K562 (cell line): ENCODE results near the gene MVD. TPM values are rescaled to one million over a fixed set of nuclear protein-coding genes. Genes with fewer than 3 reads are reported as not detected.

Source experiments
- ATF1 ChIP-seq, 2 experiments: fragments of 450-650 bp in 1 of 2; IDR thresholded peaks; 2 replicates each; pipeline ENCODE4 v1.6.1; 2016; ENCODE audit warnings: missing compliant biosample characterization in 1 of 2, missing genetic modification characterization in 1 of 2
- FOXM1 ChIP-seq, 2 experiments: fragments of 450-650 bp in 1 of 2; sonication (generic) in 1 of 2; formaldehyde crosslinking in 1 of 2; IDR thresholded peaks; 2 replicates each; pipeline versions ENCODE4 v1.6.1 to v1.9.0; 2017 to 2022; ENCODE audit warnings: low read depth in 2 of 2, mild to moderate bottlenecking in 2 of 2, missing genetic modification reagents in 1 of 2, moderate library complexity in 1 of 2
- HEY1 ChIP-seq: fragments of 250-450 bp; sonication (Bioruptor Pico); IDR thresholded peaks from 2 replicates; pipeline ENCODE4 v1.5.0; 2020; ENCODE audit warnings: mild to moderate bottlenecking, moderate library complexity, borderline replicate concordance
- HMG20B ChIP-seq: fragments of 250-450 bp; sonication (Bioruptor Pico); IDR thresholded peaks from 2 replicates; pipeline ENCODE4 v1.5.0; 2021; ENCODE audit warnings: mild to moderate bottlenecking
- KAT2B ChIP-seq: IDR thresholded peaks from one replicate; pipeline ENCODE4 v1.6.1; 2012; ENCODE audit warnings: low read depth, mild to moderate bottlenecking, control low read depth, inconsistent platforms, low read length, moderate library complexity
- PHTF2 ChIP-seq: fragments of 250-450 bp; sonication (Bioruptor Pico); IDR thresholded peaks from 2 replicates; pipeline ENCODE4 v1.5.0; 2021; ENCODE audit warnings: mild to moderate bottlenecking
- RBM25 ChIP-seq: fragments of 200-400 bp; formaldehyde crosslinking; IDR thresholded peaks from 2 replicates; pipeline ENCODE4 v1.6.1; 2018; ENCODE audit warnings: low read length, low read depth, moderate library complexity; ENCODE audit not compliant: severe bottlenecking
- RFX7 ChIP-seq: fragments of 250-450 bp; sonication (Bioruptor Pico); IDR thresholded peaks from 2 replicates; pipeline ENCODE4 v1.5.1; 2021; ENCODE audit warnings: mild to moderate bottlenecking
- SRSF9 ChIP-seq: fragments of 200-400 bp; formaldehyde crosslinking; IDR thresholded peaks from 2 replicates; pipeline ENCODE4 v1.6.1; 2017; ENCODE audit warnings: low read depth, low read length, borderline replicate concordance
- XRCC3 ChIP-seq: fragments of 450-650 bp; IDR thresholded peaks from 2 replicates; pipeline ENCODE4 v1.6.1; 2017; ENCODE audit warnings: mild to moderate bottlenecking, moderate library complexity
- ZFX ChIP-seq: sonication (generic); formaldehyde crosslinking; IDR thresholded peaks from 2 replicates; pipeline ENCODE4 v1.8.0; 2022; ENCODE audit warnings: mild to moderate bottlenecking, missing genetic modification reagents, moderate library complexity
- ZNF778 ChIP-seq: fragments of 450-650 bp; formaldehyde crosslinking; IDR thresholded peaks from 2 replicates; pipeline ENCODE4 v1.4.0; 2020; ENCODE audit warnings: mild to moderate bottlenecking, moderate library complexity
- polyA plus RNA-seq, 8 experiments: library from polyadenylated mRNA; depleted of rRNA in 4 of 8; stranded (reverse) in 5 of 8; unstranded in 3 of 8; fragments of >200 nt; fragmentation: Nextera tagmentation in 2 of 8; fragmentation: Illumina TruSeq in 1 of 8; extraction: Ambion mirVana in 2 of 8; extraction: Trizol in 1 of 8; gene quantifications; 2 replicates each; pipeline versions ENCODE4 v1.2.1 to v1.2.3, GENCODE V29; 2011 to 2014; ENCODE audit warnings: inconsistent platforms in 1 of 8, missing spikeins in 1 of 8
- total RNA-seq, 7 experiments: library from RNA; depleted of rRNA in 6 of 7; stranded (reverse); fragments of >200 nt in 6 of 7; fragmentation: Illumina TruSeq in 2 of 7; extraction: Trizol in 2 of 7; gene quantifications; 2 replicates each; pipeline versions ENCODE4 v1.2.1 to v1.2.3, GENCODE V29; 2011 to 2021; ENCODE audit warnings: low replicate concordance in 1 of 7
- TF ChIP-seq, protein P1 (sequence below): fragments of 250-450 bp; sonication (Bioruptor Pico); IDR thresholded peaks from 2 replicates; pipeline ENCODE4 v1.5.1; 2021; ENCODE audit warnings: mild to moderate bottlenecking
- TF ChIP-seq, protein P2 (sequence below): fragments of 450-650 bp; IDR thresholded peaks from 2 replicates; pipeline ENCODE4 v1.6.1; 2016; ENCODE audit warnings: mild to moderate bottlenecking, moderate library complexity

Gene MVD
- total and polyA plus RNA-seq, 9 of the 15 experiments (the other 6 are each of a cell fraction or from before 2014, with no cell fraction given) = 12.2 to 141 (median 45.3) TPM

DNA sequence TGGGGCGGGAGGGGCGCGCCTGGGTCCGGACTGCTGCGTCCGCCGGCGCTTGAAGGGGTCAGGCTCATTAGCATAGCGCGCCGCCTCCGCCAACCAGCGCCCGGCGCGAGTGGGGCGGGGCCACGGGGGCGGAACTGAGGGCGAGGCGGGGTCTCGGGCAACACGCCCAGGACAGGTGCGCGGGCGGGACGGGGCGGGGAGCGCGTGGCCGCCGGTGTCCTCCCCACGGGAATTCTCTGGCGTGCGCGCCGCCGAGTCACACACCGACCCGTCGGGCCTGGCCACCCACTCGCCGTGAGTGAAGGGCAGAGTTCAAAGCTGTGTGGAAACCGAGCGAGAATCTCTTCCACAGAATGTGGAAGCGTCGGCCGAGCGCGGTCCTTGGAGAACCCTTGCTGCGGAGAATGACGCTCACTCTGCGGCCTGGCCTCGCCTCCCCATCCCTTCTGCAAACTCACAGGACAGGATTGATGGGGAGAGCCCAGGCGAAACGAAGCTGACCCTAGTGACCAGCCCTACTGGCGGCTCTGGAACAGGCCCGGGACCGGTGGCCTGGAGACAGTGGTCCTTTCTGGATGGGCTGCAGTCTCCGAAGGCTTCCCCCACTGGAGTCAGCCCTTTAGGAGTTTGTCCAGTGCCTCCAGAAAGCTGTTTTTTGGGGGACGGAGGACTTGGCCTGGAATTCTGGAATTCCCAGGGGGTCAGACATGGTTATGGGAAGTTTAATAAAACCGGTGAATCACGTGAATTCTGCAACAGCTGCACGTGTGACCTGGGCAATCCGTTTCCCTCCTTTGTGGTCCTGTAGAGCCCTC lies 23.8 kb upstream of the MVD start, which contains the start of gene SNAI3 (continued):
- TF ChIP-seq SRSF9 = no peak
- TF ChIP-seq XRCC3 = no peak
- TF ChIP-seq PHTF2 (CRISPR knock-in tag) = no peak
- no peak for TF ChIP-seq KAT2B
- TF ChIP-seq ZNF778 = no peak
- TF ChIP-seq FOXM1 (IDR thresholded peaks at IDR 0.05; ENCODE audit: low read depth) = no peak
- no peak for TF ChIP-seq FOXM1 (CRISPR knock-in tag; IDR thresholded peaks at IDR 0.05; ENCODE audit: low read depth)
- no peak for TF ChIP-seq HMG20B (CRISPR knock-in tag)
- no peak for TF ChIP-seq HEY1 (CRISPR knock-in tag)
- no peak for TF ChIP-seq ATF1 (CRISPR knock-in tag; IDR thresholded peaks at IDR 0.05)
- peak; percentile 60 for TF ChIP-seq ATF1 (tag; IDR thresholded peaks at IDR 0.05)
- TF ChIP-seq RBM25 = no peak
- TF ChIP-seq ZFX (CRISPR knock-in tag) = peak; percentile 53
- TF ChIP-seq, protein P1, sequence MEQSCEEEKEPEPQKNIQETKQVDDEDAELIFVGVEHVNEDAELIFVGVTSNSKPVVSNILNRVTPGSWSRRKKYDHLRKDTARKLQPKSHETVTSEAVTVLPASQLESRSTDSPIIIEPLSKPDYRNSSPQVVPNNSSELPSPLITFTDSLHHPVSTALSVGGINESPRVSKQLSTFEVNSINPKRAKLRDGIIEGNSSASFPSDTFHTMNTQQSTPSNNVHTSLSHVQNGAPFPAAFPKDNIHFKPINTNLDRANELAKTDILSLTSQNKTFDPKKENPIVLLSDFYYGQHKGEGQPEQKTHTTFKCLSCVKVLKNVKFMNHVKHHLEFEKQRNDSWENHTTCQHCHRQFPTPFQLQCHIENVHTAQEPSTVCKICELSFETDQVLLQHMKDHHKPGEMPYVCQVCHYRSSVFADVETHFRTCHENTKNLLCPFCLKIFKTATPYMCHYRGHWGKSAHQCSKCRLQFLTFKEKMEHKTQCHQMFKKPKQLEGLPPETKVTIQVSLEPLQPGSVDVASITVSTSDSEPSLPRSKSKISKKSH (CRISPR knock-in tag) = no peak
- TF ChIP-seq, protein P2, sequence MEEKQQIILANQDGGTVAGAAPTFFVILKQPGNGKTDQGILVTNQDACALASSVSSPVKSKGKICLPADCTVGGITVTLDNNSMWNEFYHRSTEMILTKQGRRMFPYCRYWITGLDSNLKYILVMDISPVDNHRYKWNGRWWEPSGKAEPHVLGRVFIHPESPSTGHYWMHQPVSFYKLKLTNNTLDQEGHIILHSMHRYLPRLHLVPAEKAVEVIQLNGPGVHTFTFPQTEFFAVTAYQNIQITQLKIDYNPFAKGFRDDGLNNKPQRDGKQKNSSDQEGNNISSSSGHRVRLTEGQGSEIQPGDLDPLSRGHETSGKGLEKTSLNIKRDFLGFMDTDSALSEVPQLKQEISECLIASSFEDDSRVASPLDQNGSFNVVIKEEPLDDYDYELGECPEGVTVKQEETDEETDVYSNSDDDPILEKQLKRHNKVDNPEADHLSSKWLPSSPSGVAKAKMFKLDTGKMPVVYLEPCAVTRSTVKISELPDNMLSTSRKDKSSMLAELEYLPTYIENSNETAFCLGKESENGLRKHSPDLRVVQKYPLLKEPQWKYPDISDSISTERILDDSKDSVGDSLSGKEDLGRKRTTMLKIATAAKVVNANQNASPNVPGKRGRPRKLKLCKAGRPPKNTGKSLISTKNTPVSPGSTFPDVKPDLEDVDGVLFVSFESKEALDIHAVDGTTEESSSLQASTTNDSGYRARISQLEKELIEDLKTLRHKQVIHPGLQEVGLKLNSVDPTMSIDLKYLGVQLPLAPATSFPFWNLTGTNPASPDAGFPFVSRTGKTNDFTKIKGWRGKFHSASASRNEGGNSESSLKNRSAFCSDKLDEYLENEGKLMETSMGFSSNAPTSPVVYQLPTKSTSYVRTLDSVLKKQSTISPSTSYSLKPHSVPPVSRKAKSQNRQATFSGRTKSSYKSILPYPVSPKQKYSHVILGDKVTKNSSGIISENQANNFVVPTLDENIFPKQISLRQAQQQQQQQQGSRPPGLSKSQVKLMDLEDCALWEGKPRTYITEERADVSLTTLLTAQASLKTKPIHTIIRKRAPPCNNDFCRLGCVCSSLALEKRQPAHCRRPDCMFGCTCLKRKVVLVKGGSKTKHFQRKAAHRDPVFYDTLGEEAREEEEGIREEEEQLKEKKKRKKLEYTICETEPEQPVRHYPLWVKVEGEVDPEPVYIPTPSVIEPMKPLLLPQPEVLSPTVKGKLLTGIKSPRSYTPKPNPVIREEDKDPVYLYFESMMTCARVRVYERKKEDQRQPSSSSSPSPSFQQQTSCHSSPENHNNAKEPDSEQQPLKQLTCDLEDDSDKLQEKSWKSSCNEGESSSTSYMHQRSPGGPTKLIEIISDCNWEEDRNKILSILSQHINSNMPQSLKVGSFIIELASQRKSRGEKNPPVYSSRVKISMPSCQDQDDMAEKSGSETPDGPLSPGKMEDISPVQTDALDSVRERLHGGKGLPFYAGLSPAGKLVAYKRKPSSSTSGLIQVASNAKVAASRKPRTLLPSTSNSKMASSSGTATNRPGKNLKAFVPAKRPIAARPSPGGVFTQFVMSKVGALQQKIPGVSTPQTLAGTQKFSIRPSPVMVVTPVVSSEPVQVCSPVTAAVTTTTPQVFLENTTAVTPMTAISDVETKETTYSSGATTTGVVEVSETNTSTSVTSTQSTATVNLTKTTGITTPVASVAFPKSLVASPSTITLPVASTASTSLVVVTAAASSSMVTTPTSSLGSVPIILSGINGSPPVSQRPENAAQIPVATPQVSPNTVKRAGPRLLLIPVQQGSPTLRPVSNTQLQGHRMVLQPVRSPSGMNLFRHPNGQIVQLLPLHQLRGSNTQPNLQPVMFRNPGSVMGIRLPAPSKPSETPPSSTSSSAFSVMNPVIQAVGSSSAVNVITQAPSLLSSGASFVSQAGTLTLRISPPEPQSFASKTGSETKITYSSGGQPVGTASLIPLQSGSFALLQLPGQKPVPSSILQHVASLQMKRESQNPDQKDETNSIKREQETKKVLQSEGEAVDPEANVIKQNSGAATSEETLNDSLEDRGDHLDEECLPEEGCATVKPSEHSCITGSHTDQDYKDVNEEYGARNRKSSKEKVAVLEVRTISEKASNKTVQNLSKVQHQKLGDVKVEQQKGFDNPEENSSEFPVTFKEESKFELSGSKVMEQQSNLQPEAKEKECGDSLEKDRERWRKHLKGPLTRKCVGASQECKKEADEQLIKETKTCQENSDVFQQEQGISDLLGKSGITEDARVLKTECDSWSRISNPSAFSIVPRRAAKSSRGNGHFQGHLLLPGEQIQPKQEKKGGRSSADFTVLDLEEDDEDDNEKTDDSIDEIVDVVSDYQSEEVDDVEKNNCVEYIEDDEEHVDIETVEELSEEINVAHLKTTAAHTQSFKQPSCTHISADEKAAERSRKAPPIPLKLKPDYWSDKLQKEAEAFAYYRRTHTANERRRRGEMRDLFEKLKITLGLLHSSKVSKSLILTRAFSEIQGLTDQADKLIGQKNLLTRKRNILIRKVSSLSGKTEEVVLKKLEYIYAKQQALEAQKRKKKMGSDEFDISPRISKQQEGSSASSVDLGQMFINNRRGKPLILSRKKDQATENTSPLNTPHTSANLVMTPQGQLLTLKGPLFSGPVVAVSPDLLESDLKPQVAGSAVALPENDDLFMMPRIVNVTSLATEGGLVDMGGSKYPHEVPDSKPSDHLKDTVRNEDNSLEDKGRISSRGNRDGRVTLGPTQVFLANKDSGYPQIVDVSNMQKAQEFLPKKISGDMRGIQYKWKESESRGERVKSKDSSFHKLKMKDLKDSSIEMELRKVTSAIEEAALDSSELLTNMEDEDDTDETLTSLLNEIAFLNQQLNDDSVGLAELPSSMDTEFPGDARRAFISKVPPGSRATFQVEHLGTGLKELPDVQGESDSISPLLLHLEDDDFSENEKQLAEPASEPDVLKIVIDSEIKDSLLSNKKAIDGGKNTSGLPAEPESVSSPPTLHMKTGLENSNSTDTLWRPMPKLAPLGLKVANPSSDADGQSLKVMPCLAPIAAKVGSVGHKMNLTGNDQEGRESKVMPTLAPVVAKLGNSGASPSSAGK = peak; percentile 87
- no peak for TF ChIP-seq RFX7
